Activated CD4-positive, alpha-beta T cell treated with anti-CD3 and anti-CD28 coated beads, Interleukin-2, amount 50 U/mL, for 24 hours (primary cell): ENCODE data around the gene TTC28.

Experiments
- DNase-seq, 2 donors: peaks; one replicate each; pipeline ENCODE4 v3.0.0-alpha.2; 2020; ENCODE audit warnings: low read depth in 1 of 2, low spot score in 1 of 2

The TTC28 gene

DNA sequence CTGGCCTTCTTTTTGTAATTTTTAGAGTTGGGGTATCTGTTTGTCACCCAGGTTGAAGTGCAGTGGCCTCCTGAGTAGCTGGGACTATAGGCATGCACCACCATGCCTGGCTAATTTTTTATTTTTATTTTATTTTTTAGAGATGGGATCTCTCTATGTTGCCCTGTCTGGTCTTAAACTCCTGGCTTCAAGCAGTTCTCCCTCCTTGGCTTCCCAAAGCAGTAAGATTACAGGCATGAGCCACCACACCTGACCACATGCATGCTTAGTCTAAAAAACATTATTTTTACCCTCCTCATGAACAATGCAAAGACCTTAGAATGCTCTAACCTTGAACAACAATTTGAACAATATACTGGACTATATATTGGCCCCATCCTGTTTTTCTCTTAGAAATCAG lies 738.5 kb downstream of the TTC28 start:
- no peak for DNase-seq

DNA sequence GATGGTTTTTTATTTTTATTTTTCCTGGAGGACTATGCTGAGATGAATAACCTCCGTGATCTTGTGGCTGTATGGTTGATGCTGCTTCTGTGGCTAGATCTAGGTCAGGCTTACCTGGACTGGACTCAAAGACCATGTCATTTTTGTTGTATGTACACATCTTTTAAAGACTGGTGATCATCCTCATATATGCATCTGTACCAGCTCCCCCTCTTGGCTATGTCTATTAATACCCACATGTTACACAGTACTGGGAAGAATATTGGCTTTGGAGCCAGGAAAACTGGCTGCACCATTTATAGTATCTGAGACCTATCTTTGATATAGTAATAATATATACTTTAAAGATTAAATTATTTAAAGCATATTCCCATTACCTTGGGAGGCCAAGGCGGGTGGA lies 742.2 kb downstream of the TTC28 start:
- no peak for DNase-seq

DNA sequence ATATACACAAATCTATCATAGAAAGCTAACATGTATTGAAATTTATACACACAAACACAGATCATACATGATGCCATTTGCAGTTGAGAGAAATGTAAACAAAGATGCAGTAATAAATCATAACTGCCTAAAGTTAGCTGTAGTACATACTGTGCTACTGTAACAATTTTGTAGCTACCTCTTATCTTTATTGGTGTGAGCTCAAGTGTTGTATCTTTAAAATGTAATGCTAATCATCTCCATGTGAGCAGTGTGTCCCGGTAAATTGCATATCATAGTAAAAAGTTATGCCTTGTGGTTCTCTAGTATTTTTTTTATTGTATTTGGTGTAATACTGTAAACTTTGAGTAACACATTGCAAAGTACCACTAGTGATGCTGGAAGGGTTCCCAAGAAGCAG lies 743.7 kb downstream of the TTC28 start:
- no peak for DNase-seq

DNA sequence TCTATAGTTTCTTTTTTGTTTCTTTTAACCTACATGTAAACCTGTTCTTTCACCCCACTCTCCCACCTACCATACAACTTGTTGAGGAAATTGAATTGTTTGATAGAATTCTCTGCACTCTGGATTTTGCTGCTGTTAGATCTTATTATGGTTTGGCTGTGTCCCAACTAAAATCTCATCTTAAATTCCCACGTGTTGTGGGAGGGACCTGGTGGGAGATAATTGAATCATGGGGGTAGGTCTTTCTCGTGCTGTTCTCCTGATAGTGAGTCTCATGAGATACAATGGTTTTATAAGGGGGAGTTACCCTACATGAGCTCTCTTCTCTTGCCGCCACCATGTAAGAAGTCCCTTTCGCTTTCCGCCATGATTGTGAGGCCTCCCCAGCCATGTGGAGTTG lies 745.6 kb downstream of the TTC28 start:
- no peak for DNase-seq

DNA sequence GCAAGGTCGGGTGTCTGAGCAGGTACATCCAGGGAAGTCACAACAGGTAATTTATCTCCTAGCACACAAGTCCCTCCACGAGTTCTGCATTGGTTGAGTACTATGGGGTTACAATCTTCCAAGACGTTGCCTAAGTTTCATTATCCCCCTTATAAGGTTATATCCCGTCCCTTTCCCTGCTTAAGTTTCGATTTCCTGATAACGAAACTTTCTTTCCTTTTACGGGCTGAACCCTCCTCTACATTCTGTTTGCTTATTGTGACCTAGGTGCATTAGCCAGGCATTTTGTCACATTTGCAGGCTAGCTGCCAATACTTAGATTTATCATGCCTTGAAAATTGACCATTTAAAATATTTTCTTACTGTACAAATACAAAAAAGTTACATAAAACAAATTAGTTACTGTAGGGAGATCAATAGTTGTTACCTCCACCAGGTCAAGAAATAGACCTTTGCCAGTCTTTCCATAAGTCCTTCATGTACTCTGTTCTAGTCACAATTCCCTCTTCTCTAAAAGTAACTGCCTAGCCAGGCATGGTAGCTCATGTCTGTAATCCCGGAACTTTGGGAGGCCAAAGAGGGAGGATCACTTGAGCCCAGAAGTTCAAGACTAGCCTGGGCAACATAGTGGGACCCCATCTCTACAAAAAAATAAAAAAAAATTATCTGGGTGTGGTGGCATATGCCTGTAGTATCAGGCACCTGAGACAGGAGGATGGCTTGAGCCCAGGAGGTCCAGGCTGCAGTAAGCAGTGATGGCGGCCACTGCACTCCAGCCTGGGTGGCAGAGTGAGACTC lies 746.3 kb downstream of the TTC28 start:
- DNase-seq = no peak

DNA sequence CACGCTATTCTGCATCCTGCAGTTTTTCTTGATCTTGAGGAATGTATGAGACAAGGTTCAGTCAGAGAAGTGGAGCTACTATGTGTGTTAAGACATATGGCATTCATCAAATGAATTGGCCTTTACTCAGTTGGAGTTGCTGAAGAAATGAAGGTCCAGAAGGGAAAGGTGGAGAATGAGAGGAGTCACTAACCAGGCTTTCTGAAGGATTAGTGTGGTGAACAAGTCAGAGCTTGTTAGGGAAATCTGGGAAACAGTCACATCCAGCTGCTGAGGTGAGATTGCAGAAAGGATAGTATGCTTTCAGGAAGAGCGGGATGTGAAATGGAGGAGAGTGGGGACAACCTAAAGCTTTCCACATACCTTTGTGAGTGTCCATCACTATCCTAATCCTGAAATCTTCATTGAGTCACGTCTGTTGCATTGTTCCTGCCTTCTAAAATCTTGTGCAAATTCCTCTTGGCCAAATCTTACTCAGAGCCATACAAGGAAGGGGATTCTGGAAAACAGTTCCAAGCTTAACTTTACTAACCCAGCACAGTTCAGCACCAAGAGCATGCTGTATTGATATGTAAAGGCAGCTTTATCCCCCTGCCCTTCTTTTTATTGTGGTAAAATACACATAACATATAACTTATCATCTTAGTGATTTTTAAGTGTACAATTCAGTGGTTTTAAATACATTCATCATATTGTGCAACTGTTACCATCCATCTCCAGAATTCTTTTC lies 749.1 kb downstream of the TTC28 start:
- DNase-seq = no peak
